Stimulated activated naive CD8-positive, alpha-beta T cell treated with anti-CD3 and anti-CD28 coated beads, Interleukin-15, Interleukin-2, amounts not matched to agents 100 ng/mL and 50 ng/mL, for 24 hours (primary cell): ENCODE measurements around the gene ITGAV.

Source experiments
- H3K27ac Mint-ChIP-seq: one replicate; pipeline ENCODE4 v1.8.0; 2021; ENCODE audit warnings: mild to moderate bottlenecking, mixed read lengths
- H3K27me3 Mint-ChIP-seq: one replicate; pipeline ENCODE4 v1.8.0; 2021; ENCODE audit warnings: mixed read lengths
- H3K36me3 Mint-ChIP-seq: one replicate; pipeline ENCODE4 v1.8.0; 2021; ENCODE audit warnings: low read depth, mixed read lengths
- H3K4me1 Mint-ChIP-seq: one replicate; pipeline ENCODE4 v1.8.0; 2021; ENCODE audit warnings: low read depth, mixed read lengths
- H3K4me3 Mint-ChIP-seq: one replicate; pipeline ENCODE4 v1.8.0; 2021; ENCODE audit warnings: mild to moderate bottlenecking, mixed read lengths
- H3K9me3 Mint-ChIP-seq: one replicate; pipeline ENCODE4 v1.8.0; 2021; ENCODE audit warnings: mixed read lengths

Gene ITGAV

DNA sequence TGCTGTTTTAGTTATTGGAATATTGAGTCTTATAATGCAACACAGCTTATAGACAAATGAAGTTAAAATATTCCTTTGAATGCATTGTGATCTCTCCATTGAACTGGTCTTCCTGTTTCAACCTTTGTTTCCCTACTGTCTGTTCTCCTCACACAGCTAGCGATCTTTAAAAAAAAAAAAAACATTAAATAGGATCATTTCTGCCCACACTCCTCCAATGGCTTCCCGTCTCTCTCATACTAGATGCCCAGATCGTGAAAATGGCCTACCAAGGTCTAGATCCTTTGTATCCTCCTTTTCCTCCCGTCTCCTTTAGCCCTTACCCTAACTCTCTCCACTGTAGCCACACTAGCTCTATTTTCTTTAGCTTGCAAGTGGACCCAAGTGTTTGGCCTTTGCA, 106.4 kb downstream of the ITGAV start:
- Mint-ChIP-seq H3K4me3 (no peak overlapping the region), H3K27me3 (peaks cover 63% of the 10 kb centered on the region), H3K9me3 (no peaks in the 10 kb centered on the region), H3K27ac (no peak overlapping the region), H3K4me1 (peaks cover 10% of the 10 kb centered on the region), H3K36me3 (no peaks in the 10 kb centered on the region)

DNA sequence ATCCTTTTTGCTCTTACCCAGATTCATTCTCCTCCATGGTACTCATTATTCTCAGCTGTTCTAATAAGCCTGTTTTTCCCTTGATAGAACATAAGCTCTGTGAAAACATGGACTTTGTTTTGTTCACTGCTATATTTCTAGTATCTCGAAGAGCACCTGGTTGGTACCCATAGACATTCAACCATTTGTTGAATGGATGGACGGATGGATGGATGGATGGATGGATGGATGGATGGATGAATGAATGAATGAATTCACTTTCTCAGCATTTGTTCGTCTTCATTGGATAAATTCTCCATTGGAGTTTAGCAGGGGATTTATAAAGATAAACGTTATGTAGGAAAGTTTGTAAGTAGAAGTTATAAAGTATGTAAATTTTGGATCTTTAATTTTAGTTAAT, 106.9 kb downstream of the ITGAV start:
- Mint-ChIP-seq H3K4me1 (peaks cover 10% of the 10 kb centered on the region), H3K4me3 (no peak overlapping the region), H3K9me3 (no peaks in the 10 kb centered on the region), H3K27ac (no peak overlapping the region), H3K27me3 (peaks cover 58% of the 10 kb centered on the region), H3K36me3 (no peaks in the 10 kb centered on the region)

DNA sequence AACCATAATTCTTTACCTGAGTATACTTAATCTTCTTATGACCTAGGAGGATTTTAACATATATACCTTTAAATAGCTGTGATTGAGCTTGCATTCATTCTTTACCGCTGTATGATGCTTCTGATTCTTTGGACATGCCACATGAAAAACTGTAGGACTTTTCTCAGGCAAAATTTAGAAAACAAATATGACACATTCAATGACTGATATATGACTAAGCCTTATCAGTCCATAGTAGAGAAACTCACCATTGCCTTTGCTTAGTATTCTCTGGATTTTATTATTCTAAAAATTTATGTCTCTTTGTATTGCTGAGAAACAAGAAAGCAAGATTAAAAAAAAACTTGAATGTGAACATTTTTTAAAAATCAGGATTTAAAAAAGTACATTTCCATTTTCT, 107.7 kb downstream of the ITGAV start:
- H3K4me1 Mint-ChIP-seq = peaks cover 10% of the 10 kb centered on the region
- H3K27ac Mint-ChIP-seq = no peak overlapping the region
- H3K36me3 Mint-ChIP-seq = no peaks in the 10 kb centered on the region
- peaks cover 53% of the 10 kb centered on the region for H3K27me3 Mint-ChIP-seq
- H3K4me3 Mint-ChIP-seq = no peak overlapping the region
- no peaks in the 10 kb centered on the region for H3K9me3 Mint-ChIP-seq

DNA sequence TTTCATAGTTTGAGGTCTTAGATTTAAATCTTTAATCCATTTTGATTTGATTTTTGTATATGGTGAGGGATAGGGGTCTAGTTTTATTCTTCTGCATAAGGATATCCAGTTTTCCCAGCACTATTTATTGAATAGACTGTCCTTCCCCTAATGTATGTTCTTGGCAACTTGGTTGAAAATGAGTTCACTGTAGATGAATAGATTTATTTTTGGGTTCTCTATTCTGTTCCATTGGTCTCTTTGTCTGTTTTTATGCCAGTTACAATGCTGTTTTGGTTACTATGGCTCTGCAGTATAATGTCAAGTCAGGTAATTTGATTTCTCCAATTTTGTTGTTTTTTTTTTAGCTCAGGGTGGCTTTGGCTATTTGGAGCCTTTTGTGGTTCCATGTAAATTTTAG, 109.9 kb downstream of the ITGAV start:
- no peak overlapping the region for H3K4me3 Mint-ChIP-seq
- peaks cover 40% of the 10 kb centered on the region for H3K27me3 Mint-ChIP-seq
- no peaks in the 10 kb centered on the region for H3K36me3 Mint-ChIP-seq
- H3K27ac Mint-ChIP-seq = no peak overlapping the region
- H3K9me3 Mint-ChIP-seq = no peaks in the 10 kb centered on the region
- H3K4me1 Mint-ChIP-seq = peaks cover 6% of the 10 kb centered on the region

DNA sequence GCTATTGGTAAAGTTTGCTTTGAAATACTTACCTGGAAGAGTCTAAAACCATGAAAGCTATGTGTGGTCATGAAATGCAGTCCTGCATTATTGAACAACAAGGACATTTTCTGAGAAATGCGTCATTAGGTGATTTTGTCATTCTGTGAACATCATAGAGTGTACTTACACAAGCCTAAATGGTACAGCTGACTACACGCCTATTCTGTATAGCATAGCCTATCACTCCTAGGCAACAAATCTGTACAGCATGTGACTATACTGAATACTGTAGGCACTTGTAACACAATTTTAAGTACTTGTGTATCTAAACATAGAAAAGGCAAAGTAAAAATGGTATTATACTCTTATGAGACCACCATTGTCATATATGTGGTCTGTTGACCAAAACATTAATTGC, 112.2 kb downstream of the ITGAV start:
- Mint-ChIP-seq H3K4me3 (no peak overlapping the region), H3K4me1 (no peaks in the 10 kb centered on the region), H3K36me3 (no peaks in the 10 kb centered on the region), H3K27me3 (peaks cover 18% of the 10 kb centered on the region), H3K27ac (no peak overlapping the region), H3K9me3 (no peaks in the 10 kb centered on the region)

DNA sequence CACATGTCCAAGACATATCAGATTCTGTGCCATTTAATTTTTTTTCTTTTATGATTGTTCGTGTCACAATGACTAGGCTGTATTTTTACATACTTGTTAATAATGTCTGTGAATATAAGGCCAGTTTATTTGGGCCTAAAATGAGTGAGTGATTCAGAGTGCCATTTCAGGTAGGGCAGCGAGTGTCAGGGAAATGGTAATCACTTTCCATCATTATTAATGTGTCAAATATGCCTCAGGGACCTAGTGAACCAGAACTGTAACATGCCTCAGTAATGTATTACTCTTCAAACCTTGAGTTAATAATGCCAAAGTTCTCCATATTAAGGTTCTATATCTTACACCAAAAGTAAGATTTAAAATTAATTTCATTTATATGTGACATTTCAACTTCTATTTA, 112.6 kb downstream of the ITGAV start:
- H3K4me3 Mint-ChIP-seq = no peak overlapping the region
- H3K36me3 Mint-ChIP-seq = no peaks in the 10 kb centered on the region
- peaks cover 16% of the 10 kb centered on the region for H3K27me3 Mint-ChIP-seq
- no peaks in the 10 kb centered on the region for H3K9me3 Mint-ChIP-seq
- no peak overlapping the region for H3K27ac Mint-ChIP-seq
- H3K4me1 Mint-ChIP-seq = no peaks in the 10 kb centered on the region

DNA sequence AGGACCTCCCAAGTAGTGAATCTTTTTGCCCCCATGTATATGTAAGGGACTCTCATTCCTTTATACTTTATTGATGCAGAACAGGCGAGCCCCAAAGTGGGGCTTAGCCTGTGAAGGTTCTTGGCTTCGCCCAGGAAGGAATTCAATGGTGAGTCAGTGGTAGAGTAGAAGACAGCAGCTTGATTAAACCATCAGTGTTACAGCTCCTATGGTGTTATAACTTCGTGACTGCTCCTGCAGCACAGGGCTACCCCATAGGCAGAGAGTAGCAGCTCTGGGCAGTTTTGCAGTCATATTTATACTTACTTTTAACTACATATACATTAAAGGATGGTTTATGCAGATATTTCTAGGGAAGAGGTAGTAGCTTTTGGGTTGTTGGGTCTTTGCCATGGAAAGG, 115.0 kb downstream of the ITGAV start:
- no peaks in the 10 kb centered on the region for H3K4me1 Mint-ChIP-seq
- H3K4me3 Mint-ChIP-seq = no peak overlapping the region
- no peaks in the 10 kb centered on the region for H3K36me3 Mint-ChIP-seq
- no peaks in the 10 kb centered on the region for H3K9me3 Mint-ChIP-seq
- H3K27me3 Mint-ChIP-seq = peaks cover 8% of the 10 kb centered on the region
- H3K27ac Mint-ChIP-seq = no peak overlapping the region

DNA sequence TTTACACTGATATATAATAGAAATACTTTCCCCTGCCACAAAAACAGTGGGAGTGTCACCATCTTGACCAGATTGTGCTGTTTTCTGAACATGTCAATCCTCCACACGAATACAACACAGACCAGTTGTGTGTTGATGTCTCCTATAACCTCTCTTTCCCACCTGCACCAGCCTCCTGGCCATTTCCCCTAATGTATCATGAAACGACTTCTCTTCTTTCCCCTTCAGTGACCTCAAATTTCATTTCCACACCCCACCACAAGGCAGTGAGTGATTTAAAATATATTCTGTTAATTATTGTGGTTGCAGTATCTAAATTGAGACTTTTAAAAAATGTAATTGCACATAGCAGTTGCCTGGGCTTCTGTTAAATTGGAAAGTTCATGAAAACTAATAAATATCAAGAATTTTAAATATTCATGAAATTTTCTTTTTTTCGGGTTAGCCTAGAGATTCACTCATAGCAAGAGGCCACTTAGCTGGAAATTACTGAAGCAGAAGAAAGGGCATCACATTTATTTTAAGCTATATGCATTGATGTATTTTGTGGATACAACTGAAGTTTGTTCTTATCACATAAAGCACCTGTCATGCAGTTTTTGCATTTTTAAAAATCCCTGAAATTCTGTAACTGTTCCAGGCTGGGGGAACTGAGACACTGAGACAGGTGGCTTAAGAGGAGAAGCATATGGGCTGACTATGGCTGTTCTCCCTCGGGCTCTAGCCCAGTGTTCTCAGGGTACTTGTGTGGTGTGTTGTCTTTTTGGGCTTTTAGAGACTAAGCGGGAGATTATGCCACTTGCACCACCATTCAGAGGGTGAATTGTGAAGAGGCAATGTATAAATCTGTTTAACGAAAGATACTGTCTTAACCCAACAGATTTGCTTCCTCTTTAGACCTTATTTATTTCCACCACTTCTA, 119.9 kb downstream of the ITGAV start:
- Mint-ChIP-seq H3K4me3 (no peak overlapping the region), H3K27ac (no peak overlapping the region), H3K36me3 (no peaks in the 10 kb centered on the region), H3K9me3 (no peaks in the 10 kb centered on the region), H3K27me3 (peaks cover 4% of the 10 kb centered on the region), H3K4me1 (no peaks in the 10 kb centered on the region)

DNA sequence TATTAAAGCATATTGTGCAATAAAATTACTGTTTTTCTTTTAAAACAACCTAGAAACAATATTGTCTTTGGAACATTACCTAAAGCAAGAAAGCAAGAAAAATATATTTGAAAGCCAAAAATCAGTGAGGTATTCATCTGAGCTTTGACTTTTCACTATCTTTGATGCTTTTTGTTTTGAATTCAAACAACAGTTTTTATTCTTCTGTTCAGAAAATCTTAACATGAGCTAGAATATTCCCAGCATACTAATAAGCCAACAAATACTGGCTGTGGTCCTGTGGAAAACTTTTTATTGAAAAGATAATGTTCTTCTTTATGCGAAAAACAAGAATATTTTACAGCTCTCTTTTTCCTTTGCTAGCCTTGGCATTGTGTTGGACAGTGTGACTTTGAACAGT, 123.8 kb downstream of the ITGAV start:
- H3K36me3 Mint-ChIP-seq = no peaks in the 10 kb centered on the region
- H3K27ac Mint-ChIP-seq = no peak overlapping the region
- no peak overlapping the region for H3K4me3 Mint-ChIP-seq
- H3K27me3 Mint-ChIP-seq = no peaks in the 10 kb centered on the region
- no peaks in the 10 kb centered on the region for H3K4me1 Mint-ChIP-seq
- H3K9me3 Mint-ChIP-seq = no peaks in the 10 kb centered on the region

DNA sequence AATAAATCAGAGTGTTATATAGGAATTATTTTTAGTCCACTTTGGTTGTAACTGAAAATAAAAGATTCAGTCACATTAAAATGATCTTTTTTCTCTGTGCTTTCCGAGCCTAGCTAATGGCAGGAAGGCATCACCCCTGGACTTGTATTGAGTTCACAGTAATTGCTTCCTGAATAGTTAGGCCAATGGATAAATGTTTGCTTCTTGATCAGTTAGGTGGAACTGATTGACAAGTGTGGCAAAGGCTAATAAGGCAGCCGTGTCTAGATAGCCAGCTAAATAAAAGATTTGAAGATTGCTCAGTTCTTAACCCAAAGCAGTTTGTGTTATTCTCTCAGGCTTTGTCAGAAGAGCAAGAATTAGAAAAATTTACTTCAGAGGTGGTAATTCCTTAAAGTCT, 124.8 kb downstream of the ITGAV start:
- no peaks in the 10 kb centered on the region for H3K9me3 Mint-ChIP-seq
- no peak overlapping the region for H3K4me3 Mint-ChIP-seq
- H3K4me1 Mint-ChIP-seq = no peaks in the 10 kb centered on the region
- H3K36me3 Mint-ChIP-seq = no peaks in the 10 kb centered on the region
- H3K27me3 Mint-ChIP-seq = no peaks in the 10 kb centered on the region
- no peak overlapping the region for H3K27ac Mint-ChIP-seq

DNA sequence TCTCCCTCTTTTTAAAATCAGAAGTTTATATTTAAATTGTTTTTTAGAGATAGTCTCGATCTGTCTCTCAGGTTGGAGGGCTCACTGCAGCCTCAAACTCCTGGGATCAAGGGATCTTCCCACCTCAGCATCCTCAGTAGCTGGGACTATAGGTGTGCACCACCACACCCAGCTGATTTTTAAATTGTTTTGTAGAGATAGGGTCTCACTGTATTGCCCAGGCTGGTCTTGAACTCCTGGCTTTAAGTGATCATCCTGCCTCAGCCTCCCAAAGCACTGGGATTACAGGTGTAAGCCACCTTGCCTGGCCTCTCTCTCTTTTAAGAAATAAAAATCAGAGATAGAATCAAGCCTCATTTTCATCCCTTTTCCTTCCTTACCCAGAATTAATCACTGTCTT, 126.1 kb downstream of the ITGAV start:
- no peak overlapping the region for H3K4me3 Mint-ChIP-seq
- no peaks in the 10 kb centered on the region for H3K4me1 Mint-ChIP-seq
- no peaks in the 10 kb centered on the region for H3K36me3 Mint-ChIP-seq
- no peaks in the 10 kb centered on the region for H3K9me3 Mint-ChIP-seq
- H3K27ac Mint-ChIP-seq = no peak overlapping the region
- H3K27me3 Mint-ChIP-seq = no peaks in the 10 kb centered on the region

DNA sequence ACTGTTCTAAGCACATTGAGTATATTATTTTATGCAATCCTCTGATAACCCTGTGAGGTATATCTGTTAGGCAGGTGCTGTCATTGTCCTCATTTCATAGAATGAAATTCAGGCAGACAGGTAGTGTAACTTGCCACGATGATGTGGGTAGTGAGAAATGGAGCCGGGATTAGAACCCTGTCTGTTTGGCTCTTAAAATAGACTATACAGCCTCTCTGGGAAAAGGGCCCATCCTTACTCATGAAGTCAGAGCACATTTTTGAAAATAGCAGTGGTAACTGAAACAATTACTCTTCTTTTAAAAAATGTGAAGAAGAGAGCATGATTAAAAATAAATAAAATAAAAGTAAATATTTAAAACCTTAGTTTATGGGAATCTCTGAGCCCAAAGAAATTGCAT, 127.0 kb downstream of the ITGAV start:
- Mint-ChIP-seq H3K4me1 (no peaks in the 10 kb centered on the region), H3K27ac (no peak overlapping the region), H3K9me3 (no peaks in the 10 kb centered on the region), H3K36me3 (no peaks in the 10 kb centered on the region), H3K27me3 (no peaks in the 10 kb centered on the region), H3K4me3 (no peak overlapping the region)

DNA sequence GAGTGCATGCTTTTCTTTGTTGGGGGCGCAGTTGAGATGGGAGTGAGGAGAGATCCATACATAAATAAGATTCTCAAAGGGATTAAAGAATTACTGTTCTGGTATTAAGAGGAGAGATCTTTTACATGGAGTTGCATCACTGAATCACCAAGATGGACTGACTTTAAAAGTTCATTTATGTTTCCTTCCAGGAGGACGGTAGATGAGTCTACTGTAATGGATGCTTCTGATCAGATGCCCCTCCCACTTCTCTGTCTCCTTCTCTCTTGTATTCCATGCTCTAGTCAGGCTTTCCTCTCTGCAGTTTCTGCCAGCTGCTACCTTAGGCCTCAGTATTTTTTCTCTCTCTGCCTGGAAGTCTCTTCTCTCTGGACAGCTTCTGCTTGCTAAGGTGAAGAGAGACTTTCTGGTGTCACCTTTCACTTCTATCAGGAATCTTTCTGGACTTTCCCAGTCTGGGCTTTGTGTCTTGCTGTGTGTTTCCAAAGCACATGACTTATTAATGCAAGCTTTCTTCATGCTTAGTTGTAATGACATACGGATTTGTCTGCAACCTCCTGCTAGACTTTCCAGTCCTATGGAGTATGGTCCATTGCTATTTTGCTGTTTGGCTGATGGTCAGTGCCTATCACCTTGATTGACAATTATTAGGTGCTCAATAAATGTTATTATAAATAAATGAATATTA, 127.6 kb downstream of the ITGAV start:
- no peaks in the 10 kb centered on the region for H3K9me3 Mint-ChIP-seq
- no peak overlapping the region for H3K27ac Mint-ChIP-seq
- H3K36me3 Mint-ChIP-seq = no peaks in the 10 kb centered on the region
- H3K27me3 Mint-ChIP-seq = no peaks in the 10 kb centered on the region
- no peak overlapping the region for H3K4me3 Mint-ChIP-seq
- H3K4me1 Mint-ChIP-seq = no peaks in the 10 kb centered on the region

DNA sequence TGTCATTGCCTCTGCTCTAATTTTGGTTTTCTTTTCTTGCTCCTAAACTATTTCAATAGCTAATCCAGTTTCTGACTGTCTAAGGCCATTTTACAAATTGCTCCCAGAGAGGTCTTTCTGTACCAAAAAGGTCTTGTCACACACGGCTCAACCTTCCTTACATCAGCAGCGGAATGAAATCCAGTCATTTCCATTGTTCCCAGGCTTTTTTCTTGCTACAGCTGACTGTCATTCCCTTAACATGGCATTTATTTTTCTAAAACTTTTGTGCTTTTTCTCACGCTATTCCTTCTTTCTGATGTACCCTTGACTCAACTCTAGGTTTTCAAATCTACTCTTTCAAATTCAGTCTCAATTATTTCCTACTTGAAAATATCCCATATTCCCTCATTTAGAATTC, 128.3 kb downstream of the ITGAV start:
- Mint-ChIP-seq H3K4me1 (no peaks in the 10 kb centered on the region), H3K27me3 (no peaks in the 10 kb centered on the region), H3K4me3 (no peak overlapping the region), H3K36me3 (no peaks in the 10 kb centered on the region), H3K27ac (no peak overlapping the region), H3K9me3 (no peaks in the 10 kb centered on the region)

DNA sequence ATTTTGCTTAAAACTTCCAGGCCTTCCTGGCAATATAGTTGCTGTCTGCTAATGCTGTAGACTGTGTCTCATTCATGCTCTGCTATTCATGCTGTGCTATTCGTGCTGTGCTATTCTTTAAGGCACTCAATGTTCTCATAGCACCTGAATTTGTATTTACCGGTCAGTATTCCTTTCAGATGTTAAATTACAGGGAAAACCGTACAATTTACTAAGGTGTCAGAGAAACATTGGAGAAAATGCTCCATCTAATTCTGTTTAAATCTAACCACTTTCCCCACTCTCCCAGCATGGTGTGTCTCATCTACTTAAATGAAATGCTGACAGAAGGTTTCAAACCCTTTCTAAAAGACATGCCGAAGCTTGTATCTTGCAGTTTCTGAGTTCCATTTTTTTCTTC, 129.0 kb downstream of the ITGAV start:
- H3K9me3 Mint-ChIP-seq = no peaks in the 10 kb centered on the region
- no peaks in the 10 kb centered on the region for H3K36me3 Mint-ChIP-seq
- H3K27ac Mint-ChIP-seq = no peak overlapping the region
- no peaks in the 10 kb centered on the region for H3K4me1 Mint-ChIP-seq
- H3K4me3 Mint-ChIP-seq = no peak overlapping the region
- H3K27me3 Mint-ChIP-seq = no peaks in the 10 kb centered on the region

DNA sequence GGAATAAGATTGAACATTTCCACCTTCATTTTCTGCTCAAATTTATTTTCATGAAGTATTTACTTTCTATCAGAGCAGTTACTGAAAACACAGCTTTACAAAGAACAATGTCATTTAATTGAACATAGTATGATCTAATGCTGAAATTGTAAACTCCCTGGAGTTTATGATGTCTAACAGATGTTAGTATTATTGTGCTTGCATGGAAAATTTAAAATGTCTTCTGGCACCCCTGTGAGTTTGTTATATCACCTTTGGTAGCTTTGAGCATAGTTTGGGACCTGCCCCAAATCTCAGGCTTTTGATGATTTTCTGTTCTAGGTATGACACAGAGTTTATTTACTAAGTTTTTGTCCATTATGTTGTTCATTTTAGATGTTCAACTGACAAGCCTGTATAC, 132.1 kb downstream of the ITGAV start:
- Mint-ChIP-seq H3K27me3 (peaks cover 2% of the 10 kb centered on the region), H3K4me1 (no peaks in the 10 kb centered on the region), H3K4me3 (no peak overlapping the region), H3K36me3 (no peaks in the 10 kb centered on the region), H3K27ac (no peak overlapping the region), H3K9me3 (no peaks in the 10 kb centered on the region)
